Stomach (tissue), 9 donors: ENCODE measurements around the gene RAB30. TPM values are rescaled to one million over a fixed set of nuclear protein-coding genes. Genes with fewer than 3 reads are reported as not detected.

Source experiments
- DNase-seq, 2 donors: peaks; one replicate each; pipeline versions ENCODE4 v3.0.0 to v3.0.0-alpha.2; 2013 to 2019
- H3K27ac ChIP-seq, 5 donors: fragments of 200-600 bp in 4 of 5; sonication (generic) in 4 of 5; one replicate each; pipeline ENCODE4 v1.5.1; 2013 to 2019; ENCODE audit warnings: mild to moderate bottlenecking in 1 of 5, moderate library complexity in 1 of 5
- H3K27me3 ChIP-seq, 3 donors: fragments of 200-600 bp; sonication (generic); one replicate each; pipeline ENCODE4 v1.5.1; 2017 to 2019; ENCODE audit warnings: mixed run types in 1 of 3
- H3K36me3 ChIP-seq, 4 donors: fragments of 200-600 bp; sonication (generic); 1 replicate in 3 of 4; 2 replicates in 1 of 4; pipeline ENCODE4 v1.5.1; 2016 to 2019
- H3K4me1 ChIP-seq, 4 donors: fragments of 200-600 bp; sonication (generic); one replicate each; pipeline ENCODE4 v1.5.1; 2016 to 2019
- H3K4me3 ChIP-seq, 4 donors: fragments of 200-600 bp; sonication (generic) in 3 of 4; one replicate each; pipeline ENCODE4 v1.5.1; 2016 to 2019; ENCODE audit warnings: mild to moderate bottlenecking in 1 of 4
- H3K9me3 ChIP-seq, 4 donors: fragments of 200-600 bp; sonication (generic); one replicate each; pipeline ENCODE4 v1.5.1; 2016 to 2019
- CTCF ChIP-seq, 7 experiments: fragments of 450-650 bp in 4 of 7; fragments of 200-600 bp in 3 of 7; sonication (generic) in 3 of 7; IDR thresholded peaks; one replicate each; pipeline ENCODE4 v1.5.1; 2016 to 2019; ENCODE audit warnings: antibody characterized with exemption in 7 of 7, control low read depth in 2 of 7, mild to moderate bottlenecking in 1 of 7
- EP300 ChIP-seq: sonication (generic); formaldehyde crosslinking; IDR thresholded peaks from one replicate; pipeline ENCODE4 v1.6.1; 2017; ENCODE audit warnings: antibody characterized with exemption
- POLR2A ChIP-seq, 4 donors: fragments of 450-650 bp; IDR thresholded peaks; one replicate each; pipeline ENCODE4 v1.6.1; 2016; ENCODE audit warnings: antibody characterized with exemption in 4 of 4, control low read depth in 2 of 4, mild to moderate bottlenecking in 1 of 4, moderate library complexity in 1 of 4
- POLR2AphosphoS5 ChIP-seq, 3 donors: sonication (generic); formaldehyde crosslinking; IDR thresholded peaks; one replicate each; pipeline ENCODE4 v1.6.1; 2016; ENCODE audit warnings: antibody characterized with exemption in 3 of 3
- WGBS, 5 donors: extraction: QIAGEN DNeasy Blood & Tissue Kit in 3 of 5; methylation state at CpG; one replicate each; pipeline versions ENCODE4 v1.1.5 to v1.1.7; 2013 to 2018; 5-methylcytosine and 5-hydroxymethylcytosine counted together
- intact Hi-C: fragments of 100-400 bp; cut with DNase I; formaldehyde crosslinking; loops from one replicate; pipeline ENCODE4 v1.15.1; 2023; ENCODE audit warnings: low total_unique reads
- polyA plus RNA-seq, 3 donors: library from polyadenylated mRNA; stranded (reverse); fragments of 200-250 nt; gene quantifications; one replicate each; pipeline ENCODE4 v1.2.3, GENCODE V29; 2013
- total RNA-seq, 5 donors: library from RNA; depleted of rRNA; stranded (reverse); fragments of >200 nt; gene quantifications; one replicate each; pipeline versions ENCODE4 v1.1.0 to v1.2.3, GENCODE V29; 2014 to 2016
- donor health status: healthy with polysubstance abuse.
- donor health status: Bipolar disorder and iron deficiency.
- donor health status: healthy.

RAB30 gene
- total and polyA plus RNA-seq, 8 donors: 0.29 to 14.0 (median 3.1) TPM

GRCh38 chr11:83078269-83078668 is 6.6 kb upstream of the RAB30 start:
- Histone ChIP-seq H3K27me3 (no peaks in the 10 kb centered on the region), H3K36me3 (peaks cover 0 to 30% (median 16%) of the 10 kb centered on the region in 4 donors), H3K4me3 (no peak overlapping the region), H3K27ac (no peak overlapping the region), H3K9me3 (no peaks in the 10 kb centered on the region), H3K4me1 (peaks cover 3 to 29% (median 16%) of the 10 kb centered on the region in 4 donors)
- WGBS, 5 donors: 73 to 89% (median 85%) methylated on average over 1 of the region's 1 CpG
- TF ChIP-seq POLR2AphosphoS5 (IDR thresholded peaks at IDR 0.05) (no peak), POLR2A (IDR thresholded peaks at IDR 0.05) (no peak), EP300 (no peak), CTCF (IDR thresholded peaks at IDR 0.05) (no peak)
- DNase-seq: no peak
- intact Hi-C loops: loop anchor here (10.0 kb wide), 1 partner anchor 77 kb away; the partner anchor contains the start of gene PCF11

- Histone ChIP-seq H3K27ac (peak overlapping the region in 1 of 5 donors; percentile 3), H3K4me1 (peaks cover 14 to 61% (median 38%) of the 10 kb centered on the region in 4 donors)
Measured at GRCh38 chr11:83073884-83074283, 2.2 kb upstream of the RAB30 start.

GRCh38 chr11:83073258-83073657 is 1.6 kb upstream of the RAB30 start:
- H3K4me3 ChIP-seq: peak overlapping the region in 3 of 4 donors; percentile 62 to 74 (median 62)
- WGBS, 5 donors: 69 to 90% (median 82%) methylated on average over 1 of the region's 1 CpG
- H3K36me3 ChIP-seq: peaks cover 0 to 30% (median 16%) of the 10 kb centered on the region in 4 donors
- no peak for DNase-seq
- no peaks in the 10 kb centered on the region for H3K9me3 ChIP-seq
- TF ChIP-seq EP300: no peak
- intact Hi-C loops: loop anchor here (10.0 kb wide), 1 partner anchor 82 kb away; the partner anchor contains the start of gene PCF11
- no peaks in the 10 kb centered on the region for H3K27me3 ChIP-seq
- peaks cover 14 to 66% (median 41%) of the 10 kb centered on the region in 4 donors for H3K4me1 ChIP-seq
- peak overlapping the region in 2 of 5 donors; percentile 95 to 97 for H3K27ac ChIP-seq

More at GRCh38 chr11:83073884-83074283, 2.2 kb upstream of the RAB30 start:
- Histone ChIP-seq H3K27me3 (no peaks in the 10 kb centered on the region), H3K9me3 (no peaks in the 10 kb centered on the region), H3K36me3 (peaks cover 0 to 30% (median 16%) of the 10 kb centered on the region in 4 donors), H3K4me3 (no peak overlapping the region)
- DNase-seq: no peak
- TF ChIP-seq EP300 (no peak), POLR2A (IDR thresholded peaks at IDR 0.05) (no peak), CTCF (IDR thresholded peaks at IDR 0.05) (no peak), POLR2AphosphoS5 (IDR thresholded peaks at IDR 0.05) (no peak)
- intact Hi-C loops: loop anchor here (10.0 kb wide), 1 partner anchor 81 kb away; the partner anchor contains the start of gene PCF11

- peaks cover 14 to 70% (median 39%) of the 10 kb centered on the region in 4 donors for H3K4me1 ChIP-seq
- peak in 1 of 2 donors; percentile 41 for DNase-seq
- TF ChIP-seq POLR2A (IDR thresholded peaks at IDR 0.05) (no peak), EP300 (no peak), CTCF (IDR thresholded peaks at IDR 0.05) (no peak), POLR2AphosphoS5 (IDR thresholded peaks at IDR 0.05) (no peak)
- WGBS, 5 donors: 7 to 11% (median 8%) methylated on average over 31 of the region's 31 CpGs
- peak overlapping the region; percentile 93 to 97 (median 95) for H3K27ac ChIP-seq
- no peaks in the 10 kb centered on the region for H3K9me3 ChIP-seq
- intact Hi-C loops: loop anchor here (10.0 kb wide), 1 partner anchor 82 kb away; the partner anchor contains the start of gene PCF11
- no peaks in the 10 kb centered on the region for H3K27me3 ChIP-seq
- peak overlapping the region; percentile 62 to 79 (median 68) for H3K4me3 ChIP-seq
- peaks cover 0 to 27% (median 13%) of the 10 kb centered on the region in 4 donors for H3K36me3 ChIP-seq
Measured at GRCh38 chr11:83072350-83073242, 899 bp upstream of the RAB30 start.
